Keratinocyte (primary cell): ENCODE results near the gene ZNF23. TPM values are rescaled to one million over a fixed set of nuclear protein-coding genes. Genes with fewer than 3 reads are reported as not detected.

Source experiments
- DNase-seq: peaks from one replicate; pipeline ENCODE4 v3.0.0-alpha.2; 2011; ENCODE audit warnings: low read depth, missing footprints, low spot score
- FAIRE-seq: peaks from 2 replicates; lab custom pipeline; 2011; peaks lifted over from hg19 to GRCh38; lab: Jason Lieb, UNC
- H2AFZ ChIP-seq: 2 replicates; pipeline ENCODE4 v1.6.0; 2012; ENCODE audit warnings: low read length, control low read depth, inconsistent platforms; ENCODE audit not compliant: control insufficient read depth
- H3K27ac ChIP-seq: 2 replicates; pipeline ENCODE4 v1.5.1; 2011; ENCODE audit warnings: low read length; ENCODE audit not compliant: control insufficient read depth, insufficient read depth
- H3K27me3 ChIP-seq: 3 replicates; pipeline ENCODE4 v1.6.0; 2011; ENCODE audit warnings: low read length; ENCODE audit not compliant: control insufficient read depth, insufficient read depth; ENCODE audit errors: extremely low read depth
- H3K36me3 ChIP-seq, 2 experiments: 2 replicates in 1 of 2; 3 replicates in 1 of 2; pipeline ENCODE4 v1.5.1; 2011; ENCODE audit warnings: low read length in 2 of 2, mild to moderate bottlenecking in 1 of 2; ENCODE audit not compliant: control insufficient read depth in 2 of 2, insufficient read depth in 2 of 2; ENCODE audit errors: extremely low read depth in 1 of 2
- H3K4me1 ChIP-seq: 3 replicates; pipeline ENCODE4 v1.5.1; 2011; ENCODE audit warnings: low read length; ENCODE audit not compliant: control insufficient read depth, insufficient read depth; ENCODE audit errors: extremely low read depth
- H3K4me2 ChIP-seq: 3 replicates; pipeline ENCODE4 v1.6.0; 2011; ENCODE audit warnings: low read depth, low read length; ENCODE audit not compliant: control insufficient read depth, insufficient read depth; ENCODE audit errors: extremely low read depth
- H3K4me3 ChIP-seq, 3 experiments: fragments of 200-600 bp in 1 of 3; sonication (generic) in 1 of 3; 2 replicates in 2 of 3; 3 replicates in 1 of 3; pipeline ENCODE4 v1.5.1; 2011 to 2016; ENCODE audit warnings: low read length in 3 of 3, mild to moderate bottlenecking in 3 of 3, control low read depth in 2 of 3, inconsistent platforms in 1 of 3, low read depth in 1 of 3, mixed read lengths in 1 of 3, mixed run types in 1 of 3, moderate library complexity in 1 of 3; ENCODE audit not compliant: control insufficient read depth in 2 of 3, insufficient read depth in 2 of 3; ENCODE audit errors: extremely low read depth in 1 of 3
- H3K79me2 ChIP-seq: 2 replicates; pipeline ENCODE4 v1.6.0; 2012; ENCODE audit warnings: low read length; ENCODE audit not compliant: control insufficient read depth, insufficient read depth
- H3K9ac ChIP-seq: 3 replicates; pipeline ENCODE4 v1.6.0; 2011; ENCODE audit warnings: low read length; ENCODE audit not compliant: control insufficient read depth, insufficient read depth; ENCODE audit errors: extremely low read depth
- H3K9me1 ChIP-seq: 3 replicates; pipeline ENCODE4 v1.6.0; 2011; ENCODE audit warnings: low read length; ENCODE audit not compliant: control insufficient read depth, insufficient read depth; ENCODE audit errors: extremely low read depth
- H3K9me3 ChIP-seq: 2 replicates; pipeline ENCODE4 v1.5.1; 2012; ENCODE audit warnings: low read depth, low read length; ENCODE audit not compliant: control insufficient read depth
- H4K20me1 ChIP-seq: 3 replicates; pipeline ENCODE4 v1.6.0; 2011; ENCODE audit warnings: low read length; ENCODE audit not compliant: control insufficient read depth, insufficient read depth; ENCODE audit errors: extremely low read depth
- CTCF ChIP-seq, 3 experiments: IDR thresholded peaks in 1 of 3; conservative IDR thresholded peaks in 1 of 3; optimal IDR thresholded peaks in 1 of 3; 2 replicates in 2 of 3; 3 replicates in 1 of 3; pipeline versions ENCODE3 to v1.5.1; 2011; ENCODE audit warnings: low read length in 3 of 3, mild to moderate bottlenecking in 3 of 3, moderate library complexity in 2 of 3, control low read depth in 1 of 3, inconsistent platforms in 1 of 3; ENCODE audit not compliant: insufficient read depth in 2 of 3; ENCODE audit errors: extremely low read depth in 1 of 3
- EZH2 ChIP-seq: IDR thresholded peaks from one replicate; pipeline ENCODE4 v1.6.1; 2012; ENCODE audit warnings: inconsistent platforms, mild to moderate bottlenecking, low read length, moderate library complexity
- dilution Hi-C: fragments of 300-500 bp; cut with MboI; formaldehyde crosslinking; loops from one replicate; pipeline ENCODE4 v1.7.0; 2020; ENCODE audit warnings: low sequenced_read_pairs; ENCODE audit not compliant: extremely low pct_ligation_motif_present
- polyA plus RNA-seq, 5 experiments: library from polyadenylated mRNA; depleted of rRNA in 3 of 5; stranded (reverse) in 3 of 5; stranded (forward) in 1 of 5; unstranded in 1 of 5; fragments of >200 nt; gene quantifications; 1 replicate in 1 of 5; 2 replicates in 3 of 5; 3 replicates in 1 of 5; pipeline versions ENCODE4 v1.2.1 to v1.2.3, GENCODE V29; 2011 to 2012; ENCODE audit warnings: missing spikeins in 2 of 5, low read depth in 1 of 5, low replicate concordance in 1 of 5

Gene ZNF23
- polyA plus RNA-seq, 1 donor (not counting 4 experiments of a cell fraction or from before 2014, with no cell fraction given) = 8.2 TPM

GRCh38 chr16:71492786-71493185 is 30.7 kb upstream of the ZNF23 start:
- dilution Hi-C loops = no loop called here
- DNase-seq (no peak), FAIRE-seq (no peak)
- no peak overlapping the region for H3K27ac ChIP-seq
- no peak overlapping the region for H3K4me3 ChIP-seq
- no peaks in the 10 kb centered on the region for H4K20me1 ChIP-seq
- H3K4me2 ChIP-seq = no peak overlapping the region
- H3K4me1 ChIP-seq = no peaks in the 10 kb centered on the region
- no peak for TF ChIP-seq EZH2
- TF ChIP-seq CTCF (optimal IDR thresholded peaks at IDR 0.05 in 1 of 3, IDR thresholded peaks at IDR 0.05 in 1 of 3, conservative IDR thresholded peaks at IDR 0.05 in 1 of 3; ENCODE audit: extremely low read depth in 1 of 3, insufficient read depth in 2 of 3, low read length in 3 of 3) = no peak
- H3K9ac ChIP-seq = no peak overlapping the region
- H3K27me3 ChIP-seq = no peaks in the 10 kb centered on the region
- no peaks in the 10 kb centered on the region for H3K79me2 ChIP-seq
- no peaks in the 10 kb centered on the region for H3K36me3 ChIP-seq
- no peaks in the 10 kb centered on the region for H3K9me3 ChIP-seq
- no peak overlapping the region for H2AFZ ChIP-seq
- H3K9me1 ChIP-seq = no peaks in the 10 kb centered on the region

- no peak for TF ChIP-seq CTCF (optimal IDR thresholded peaks at IDR 0.05 in 1 of 3, IDR thresholded peaks at IDR 0.05 in 1 of 3, conservative IDR thresholded peaks at IDR 0.05 in 1 of 3; ENCODE audit: extremely low read depth in 1 of 3, insufficient read depth in 2 of 3, low read length in 3 of 3)
- TF ChIP-seq EZH2 = no peak
- H3K27me3 ChIP-seq = no peaks in the 10 kb centered on the region
- H3K4me2 ChIP-seq = no peak overlapping the region
- FAIRE-seq (no peak), DNase-seq (no peak)
- dilution Hi-C loops = no loop called here
- no peaks in the 10 kb centered on the region for H3K9me3 ChIP-seq
- no peak overlapping the region for H3K9ac ChIP-seq
- no peak overlapping the region for H3K4me3 ChIP-seq
- H3K36me3 ChIP-seq = no peaks in the 10 kb centered on the region
- no peak overlapping the region for H3K27ac ChIP-seq
- H2AFZ ChIP-seq = no peak overlapping the region
- no peaks in the 10 kb centered on the region for H3K9me1 ChIP-seq
- no peaks in the 10 kb centered on the region for H3K4me1 ChIP-seq
- H3K79me2 ChIP-seq = no peaks in the 10 kb centered on the region
- H4K20me1 ChIP-seq = no peaks in the 10 kb centered on the region
These were observed 29.0 kb upstream of the ZNF23 start for GRCh38 chr16:71491054-71491453.
